ENCODE results near the gene BEX3. TPM values are rescaled to one million over a fixed set of nuclear protein-coding genes. Genes with fewer than 3 reads are reported as not detected.
"Not testable (repeated sequence)": the region's sequence is repeated elsewhere in the genome, so short reads cannot be mapped to it uniquely, and the experiment has no call there.

The BEX3 gene
- total and polyA plus RNA-seq, 3 donors from 2014 or later = 289 to 415 (median 354) TPM

DNA sequence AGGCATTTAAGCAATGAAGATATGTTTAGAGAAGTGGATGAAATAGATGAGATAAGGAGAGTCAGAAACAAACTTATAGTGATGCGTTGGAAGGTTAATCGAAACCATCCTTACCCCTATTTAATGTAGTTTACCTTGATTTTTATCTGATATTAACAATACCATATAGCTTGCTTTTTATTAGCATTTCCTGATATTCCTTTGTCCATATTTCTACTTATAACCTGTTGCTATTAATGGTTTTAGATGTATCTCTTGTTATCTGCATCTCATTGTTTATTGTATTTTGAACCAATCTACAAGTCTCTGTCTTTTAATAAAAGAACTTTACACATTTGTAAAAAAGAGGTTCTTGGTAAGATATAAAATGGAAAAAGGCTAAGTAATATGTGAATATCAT, 18.5 kb upstream of the BEX3 start:
- Histone ChIP-seq H3K36me3 (ENCODE audit: low read depth, missing control alignments) (no peaks in the 10 kb centered on the region), H3K4me1 (no peaks in the 10 kb centered on the region), H3K27ac (peak overlapping the region; percentile 95 to 97), H3K9me3 (no peaks in the 10 kb centered on the region), H3K4me3 (peak overlapping the region in 1 of 2 donors; percentile 82), H3K27me3 (no peaks in the 10 kb centered on the region)
- WGBS, 2 donors = 63 to 82% methylated on average over 2 of the region's 2 CpGs
- intact Hi-C loops (cut with DNase I; ENCODE audit: low total_unique reads) = loop anchor here (10.0 kb wide), 1 partner anchor 327 kb away; the partner anchor contains the start of gene MORF4L2
- TF ChIP-seq, protein P1, sequence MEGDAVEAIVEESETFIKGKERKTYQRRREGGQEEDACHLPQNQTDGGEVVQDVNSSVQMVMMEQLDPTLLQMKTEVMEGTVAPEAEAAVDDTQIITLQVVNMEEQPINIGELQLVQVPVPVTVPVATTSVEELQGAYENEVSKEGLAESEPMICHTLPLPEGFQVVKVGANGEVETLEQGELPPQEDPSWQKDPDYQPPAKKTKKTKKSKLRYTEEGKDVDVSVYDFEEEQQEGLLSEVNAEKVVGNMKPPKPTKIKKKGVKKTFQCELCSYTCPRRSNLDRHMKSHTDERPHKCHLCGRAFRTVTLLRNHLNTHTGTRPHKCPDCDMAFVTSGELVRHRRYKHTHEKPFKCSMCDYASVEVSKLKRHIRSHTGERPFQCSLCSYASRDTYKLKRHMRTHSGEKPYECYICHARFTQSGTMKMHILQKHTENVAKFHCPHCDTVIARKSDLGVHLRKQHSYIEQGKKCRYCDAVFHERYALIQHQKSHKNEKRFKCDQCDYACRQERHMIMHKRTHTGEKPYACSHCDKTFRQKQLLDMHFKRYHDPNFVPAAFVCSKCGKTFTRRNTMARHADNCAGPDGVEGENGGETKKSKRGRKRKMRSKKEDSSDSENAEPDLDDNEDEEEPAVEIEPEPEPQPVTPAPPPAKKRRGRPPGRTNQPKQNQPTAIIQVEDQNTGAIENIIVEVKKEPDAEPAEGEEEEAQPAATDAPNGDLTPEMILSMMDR (IDR thresholded peaks at IDR 0.05) = no peak
- TF ChIP-seq POLR2A (IDR thresholded peaks at IDR 0.05) = no peak
- no peak for DNase-seq

DNA sequence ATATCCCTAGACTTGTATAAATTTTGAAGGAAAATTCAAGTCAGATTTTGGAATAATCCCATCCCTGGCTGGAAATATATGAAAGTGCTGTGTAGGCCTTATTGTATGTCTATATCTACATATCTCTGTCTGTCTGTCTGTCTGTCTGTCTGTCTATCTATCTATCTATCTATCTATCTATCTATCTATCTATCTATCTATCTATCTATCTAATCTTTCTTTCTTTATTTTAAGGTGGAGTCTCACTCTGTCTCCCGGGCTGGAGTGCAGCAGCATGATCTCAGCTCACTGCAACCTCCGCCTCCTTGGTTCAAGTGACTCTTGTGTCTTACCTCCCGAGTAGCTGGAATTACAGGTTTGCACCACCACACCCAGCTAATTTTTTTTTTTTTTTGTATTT, 16.7 kb upstream of the BEX3 start:
- intact Hi-C loops (cut with DNase I; ENCODE audit: low total_unique reads) = loop anchor here (10.0 kb wide), 1 partner anchor 325 kb away; the partner anchor contains the start of gene MORF4L2
- not testable (repeated sequence) for H3K4me3 ChIP-seq; H3K27me3 ChIP-seq; H3K9me3 ChIP-seq; H3K36me3 ChIP-seq (ENCODE audit: low read depth, missing control alignments); DNase-seq; H3K4me1 ChIP-seq
- WGBS, 2 donors = 88 to 97% methylated on average over 3 of the region's 3 CpGs
- H3K27ac ChIP-seq = peak overlapping the region in 1 of 2 donors; percentile 45

DNA sequence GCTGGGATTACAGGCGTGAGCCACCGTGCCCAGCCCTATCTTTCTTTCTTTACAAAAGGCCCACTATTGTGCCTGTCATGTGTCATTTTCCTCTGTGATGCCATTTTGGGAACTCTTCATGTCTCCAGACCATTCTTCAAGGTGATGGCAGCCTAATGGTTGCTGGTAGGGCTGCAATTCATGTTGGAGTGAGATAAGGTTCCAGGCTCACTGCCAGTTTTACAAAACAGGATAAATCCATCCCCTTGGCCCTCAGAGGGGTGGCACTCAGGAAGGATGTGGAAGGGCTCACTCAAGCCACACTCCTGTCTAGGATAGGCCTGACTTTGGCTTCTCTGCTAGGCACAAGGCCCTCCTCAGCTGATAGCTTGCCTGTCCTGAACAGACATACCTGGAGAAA, 16.2 kb upstream of the BEX3 start:
- Histone ChIP-seq H3K36me3 (ENCODE audit: low read depth, missing control alignments) (no peaks in the 10 kb centered on the region), H3K4me3 (no peak overlapping the region), H3K27ac (peak overlapping the region in 1 of 2 donors; percentile 45), H3K27me3 (no peaks in the 10 kb centered on the region), H3K4me1 (no peaks in the 10 kb centered on the region), H3K9me3 (no peaks in the 10 kb centered on the region)
- intact Hi-C loops (cut with DNase I; ENCODE audit: low total_unique reads) = no loop called here
- DNase-seq = no peak
- WGBS, 2 donors = 57 to 94% methylated on average over 2 of the region's 2 CpGs
- no peak for TF ChIP-seq POLR2A (IDR thresholded peaks at IDR 0.05)
- TF ChIP-seq, protein P1 (IDR thresholded peaks at IDR 0.05) = no peak

DNA sequence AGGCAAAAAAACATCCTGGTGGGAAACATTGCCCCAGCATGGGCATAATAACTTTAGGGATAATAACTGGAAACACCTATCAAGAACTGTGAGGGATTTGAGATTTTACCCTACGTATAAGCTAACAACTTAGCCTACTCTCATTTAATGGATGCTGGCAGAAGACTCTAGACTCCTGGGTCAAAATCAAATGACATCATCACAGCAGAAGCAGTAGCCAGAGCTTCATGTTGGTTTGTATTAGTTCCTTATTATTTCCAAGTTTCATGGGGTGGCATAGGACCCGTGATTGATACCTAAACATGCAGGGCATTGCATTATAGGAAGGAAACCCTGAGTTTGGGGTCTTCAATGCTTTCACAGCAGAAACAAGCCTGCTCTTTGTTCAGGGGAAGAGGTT, 15.4 kb upstream of the BEX3 start:
- Histone ChIP-seq H3K9me3 (no peaks in the 10 kb centered on the region), H3K27me3 (no peaks in the 10 kb centered on the region), H3K27ac (peak overlapping the region in 1 of 2 donors; percentile 45), H3K4me1 (no peaks in the 10 kb centered on the region), H3K36me3 (ENCODE audit: low read depth, missing control alignments) (no peaks in the 10 kb centered on the region), H3K4me3 (no peak overlapping the region)
- intact Hi-C loops (cut with DNase I; ENCODE audit: low total_unique reads) = no loop called here
- 28 to 61% methylated on average over 2 of the region's 2 CpGs for WGBS, 2 donors
- TF ChIP-seq, protein P1 (IDR thresholded peaks at IDR 0.05) = no peak
- TF ChIP-seq POLR2A (IDR thresholded peaks at IDR 0.05) = no peak
- DNase-seq = no peak

DNA sequence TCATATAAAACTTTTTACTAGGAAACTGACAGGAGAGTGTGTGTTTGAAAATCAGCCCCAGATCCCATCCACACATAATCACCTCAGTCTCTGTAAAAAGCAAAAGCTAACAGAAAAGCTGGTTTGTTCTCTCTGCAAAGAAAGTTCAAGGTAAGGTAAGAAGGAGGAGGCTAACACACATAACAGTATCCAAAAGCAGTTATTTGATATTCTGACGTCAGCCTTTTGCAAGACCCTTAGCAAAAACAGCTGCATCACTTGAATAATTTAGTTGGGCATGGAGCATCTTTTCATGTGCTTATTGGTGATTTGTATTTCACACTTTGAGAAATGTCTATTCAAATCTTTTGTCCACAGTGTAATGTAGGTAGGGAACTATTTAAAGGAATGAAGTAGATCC, 14.5 kb upstream of the BEX3 start:
- no peak overlapping the region for H3K4me3 ChIP-seq
- no peaks in the 10 kb centered on the region for H3K9me3 ChIP-seq
- intact Hi-C loops (cut with DNase I; ENCODE audit: low total_unique reads) = no loop called here
- no peaks in the 10 kb centered on the region for H3K36me3 ChIP-seq (ENCODE audit: low read depth, missing control alignments)
- WGBS, 2 donors = 33 to 43% methylated on average over 1 of the region's 1 CpG
- no peak for DNase-seq
- no peak for TF ChIP-seq POLR2A (IDR thresholded peaks at IDR 0.05)
- TF ChIP-seq, protein P1 (IDR thresholded peaks at IDR 0.05) = no peak
- no peaks in the 10 kb centered on the region for H3K27me3 ChIP-seq
- no peaks in the 10 kb centered on the region for H3K4me1 ChIP-seq
- peak overlapping the region in 1 of 2 donors; percentile 41 for H3K27ac ChIP-seq

All from testis (tissue), 3 donors.